HepG2 (cell line): ENCODE data around the gene EFNA2. TPM values are rescaled to one million over a fixed set of nuclear protein-coding genes. Genes with fewer than 3 reads are reported as not detected.

Experiments used
- AHR ChIP-seq: IDR thresholded peaks from 2 replicates; pipeline ENCODE4 v1.6.1; 2018; ENCODE audit warnings: missing genetic modification reagents, missing compliant biosample characterization
- DR1 ChIP-seq: sonication (generic); formaldehyde crosslinking; IDR thresholded peaks from 2 replicates; pipeline ENCODE4 v1.8.0; 2021; ENCODE audit warnings: mild to moderate bottlenecking, missing genetic modification reagents, inconsistent platforms
- FOXA1 ChIP-seq, 2 experiments: fragments of 450-650 bp in 1 of 2; sonication (generic) in 1 of 2; formaldehyde crosslinking in 1 of 2; IDR thresholded peaks; 2 replicates each; pipeline versions ENCODE4 v1.4.0 to v1.6.1; 2016 to 2020; ENCODE audit warnings: missing genetic modification reagents in 1 of 2
- HOXA5 ChIP-seq: sonication (generic); formaldehyde crosslinking; IDR thresholded peaks from 2 replicates; pipeline ENCODE4 v1.4.0; 2020; ENCODE audit warnings: missing genetic modification reagents
- NR2F1 ChIP-seq, 2 experiments: fragments of 450-650 bp in 1 of 2; formaldehyde crosslinking in 1 of 2; IDR thresholded peaks; 2 replicates each; pipeline versions ENCODE4 v1.5.0 to v1.6.1; 2016 to 2020; ENCODE audit warnings: mild to moderate bottlenecking in 1 of 2, missing compliant biosample characterization in 1 of 2, missing genetic modification reagents in 1 of 2, moderate library complexity in 1 of 2
- NR2F2 ChIP-seq: IDR thresholded peaks from 2 replicates; pipeline ENCODE4 v1.6.1; 2012; ENCODE audit warnings: low read depth, inconsistent platforms, borderline replicate concordance
- SPEN ChIP-seq: sonication (generic); formaldehyde crosslinking; IDR thresholded peaks from 2 replicates; pipeline ENCODE4 v1.5.1; 2020; ENCODE audit warnings: low read depth, mild to moderate bottlenecking, missing genetic modification reagents
- TCF7 ChIP-seq: sonication (generic); IDR thresholded peaks from 2 replicates; pipeline ENCODE4 v1.6.1; 2016; ENCODE audit warnings: antibody characterized with exemption, low read depth
- U2AF1 ChIP-seq: fragments of 200-400 bp; formaldehyde crosslinking; optimal IDR thresholded peaks from 2 replicates; pipeline ENCODE3; 2017; ENCODE audit warnings: mild to moderate bottlenecking, low read depth, low read length
- ZNF883 ChIP-seq: sonication (generic); formaldehyde crosslinking; IDR thresholded peaks from 2 replicates; pipeline ENCODE4 v1.5.1; 2020; ENCODE audit warnings: mild to moderate bottlenecking, missing genetic modification reagents; ENCODE audit errors: not compliant biosample characterization
- ZSCAN30 ChIP-seq: sonication (generic); formaldehyde crosslinking; IDR thresholded peaks from 2 replicates; pipeline ENCODE4 v1.5.0; 2020; ENCODE audit warnings: mild to moderate bottlenecking, missing genetic modification reagents
- polyA plus RNA-seq, 8 experiments: library from polyadenylated mRNA; depleted of rRNA in 3 of 8; stranded (reverse) in 7 of 8; unstranded in 1 of 8; fragments of >200 nt; fragmentation: Illumina TruSeq in 4 of 8; extraction: Trizol in 4 of 8; gene quantifications; 2 replicates each; pipeline versions ENCODE4 v1.2.1 to v1.2.3, GENCODE V29; 2011 to 2016; ENCODE audit warnings: low read depth in 4 of 8, missing spikeins in 1 of 8, mixed read lengths in 1 of 8; ENCODE audit not compliant: insufficient read depth in 1 of 8
- total RNA-seq, 5 experiments: library from RNA; depleted of rRNA; stranded (reverse); fragments of >200 nt; fragmentation: Illumina TruSeq; extraction: Trizol; gene quantifications; 2 replicates each; pipeline ENCODE4 v1.2.3, GENCODE V29; 2016; ENCODE audit warnings: low read depth in 1 of 5
- TF ChIP-seq, protein P1 (sequence below): sonication (generic); formaldehyde crosslinking; IDR thresholded peaks from 2 replicates; pipeline ENCODE4 v1.5.0; 2020; ENCODE audit warnings: missing genetic modification reagents
- TF ChIP-seq, protein P2 (sequence below): sonication (generic); formaldehyde crosslinking; IDR thresholded peaks from 2 replicates; pipeline ENCODE4 v1.9.0; 2021; ENCODE audit warnings: missing genetic modification reagents, borderline replicate concordance
- TF ChIP-seq, protein P3 (sequence below): sonication (generic); formaldehyde crosslinking; IDR thresholded peaks from 2 replicates; pipeline ENCODE4 v1.4.0; 2020; ENCODE audit warnings: missing genetic modification reagents, mild to moderate bottlenecking, borderline replicate concordance
- TF ChIP-seq, protein P4 (sequence below): sonication (generic); formaldehyde crosslinking; IDR thresholded peaks from 2 replicates; pipeline ENCODE4 v1.4.0; 2020; ENCODE audit warnings: missing genetic modification reagents
- TF ChIP-seq, protein P5 (sequence below): sonication (generic); formaldehyde crosslinking; IDR thresholded peaks from 2 replicates; pipeline ENCODE4 v1.4.0; 2020; ENCODE audit warnings: low read depth, missing genetic modification reagents
- TF ChIP-seq, protein P6 (sequence below): sonication (generic); formaldehyde crosslinking; IDR thresholded peaks from 2 replicates; pipeline ENCODE4 v1.4.0; 2020; ENCODE audit warnings: missing genetic modification reagents

EFNA2 gene
- total and polyA plus RNA-seq, 2 of the 13 experiments (the other 11 are each of a cell fraction or from before 2014, with no cell fraction given): 6.0 to 9.9 TPM

DNA sequence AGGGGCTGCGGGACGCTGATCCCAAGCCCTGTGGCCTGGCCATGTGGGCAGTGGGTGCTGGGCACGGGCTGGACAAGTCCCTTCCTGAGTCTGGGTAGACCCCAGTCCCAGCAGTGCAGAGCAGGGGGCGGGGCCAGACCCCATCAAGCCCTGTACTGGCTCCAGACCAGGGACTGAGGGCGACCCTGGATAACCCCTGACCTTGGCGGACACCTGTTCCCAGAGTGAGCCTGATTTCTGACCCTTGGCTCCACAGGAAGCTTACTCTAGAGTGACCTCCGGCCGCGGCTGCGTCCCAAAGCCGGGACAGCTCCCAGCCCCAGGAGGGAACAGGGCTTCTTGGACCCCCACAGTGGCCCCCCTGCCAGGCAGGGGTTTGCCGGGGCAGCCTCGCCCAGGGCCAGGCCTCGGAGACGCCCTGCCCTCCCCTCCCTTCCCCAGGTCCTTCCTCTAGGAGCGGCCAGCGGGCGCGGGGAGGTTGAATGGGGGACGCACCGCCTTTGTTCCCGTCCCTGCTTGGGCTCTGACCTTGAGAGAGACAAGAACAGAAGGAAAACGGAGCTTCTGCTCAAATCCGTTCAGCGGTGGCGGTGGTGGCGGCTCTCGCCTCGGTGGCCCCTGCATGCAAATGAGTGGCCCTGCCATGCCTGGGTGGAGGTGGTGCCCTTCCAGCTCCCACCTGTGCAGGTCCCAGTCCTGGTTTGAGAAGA is 2.3 kb upstream of the EFNA2 start (continued):
- TF ChIP-seq, protein P1, sequence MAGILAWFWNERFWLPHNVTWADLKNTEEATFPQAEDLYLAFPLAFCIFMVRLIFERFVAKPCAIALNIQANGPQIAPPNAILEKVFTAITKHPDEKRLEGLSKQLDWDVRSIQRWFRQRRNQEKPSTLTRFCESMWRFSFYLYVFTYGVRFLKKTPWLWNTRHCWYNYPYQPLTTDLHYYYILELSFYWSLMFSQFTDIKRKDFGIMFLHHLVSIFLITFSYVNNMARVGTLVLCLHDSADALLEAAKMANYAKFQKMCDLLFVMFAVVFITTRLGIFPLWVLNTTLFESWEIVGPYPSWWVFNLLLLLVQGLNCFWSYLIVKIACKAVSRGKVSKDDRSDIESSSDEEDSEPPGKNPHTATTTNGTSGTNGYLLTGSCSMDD: no peak
- TF ChIP-seq, protein P2, sequence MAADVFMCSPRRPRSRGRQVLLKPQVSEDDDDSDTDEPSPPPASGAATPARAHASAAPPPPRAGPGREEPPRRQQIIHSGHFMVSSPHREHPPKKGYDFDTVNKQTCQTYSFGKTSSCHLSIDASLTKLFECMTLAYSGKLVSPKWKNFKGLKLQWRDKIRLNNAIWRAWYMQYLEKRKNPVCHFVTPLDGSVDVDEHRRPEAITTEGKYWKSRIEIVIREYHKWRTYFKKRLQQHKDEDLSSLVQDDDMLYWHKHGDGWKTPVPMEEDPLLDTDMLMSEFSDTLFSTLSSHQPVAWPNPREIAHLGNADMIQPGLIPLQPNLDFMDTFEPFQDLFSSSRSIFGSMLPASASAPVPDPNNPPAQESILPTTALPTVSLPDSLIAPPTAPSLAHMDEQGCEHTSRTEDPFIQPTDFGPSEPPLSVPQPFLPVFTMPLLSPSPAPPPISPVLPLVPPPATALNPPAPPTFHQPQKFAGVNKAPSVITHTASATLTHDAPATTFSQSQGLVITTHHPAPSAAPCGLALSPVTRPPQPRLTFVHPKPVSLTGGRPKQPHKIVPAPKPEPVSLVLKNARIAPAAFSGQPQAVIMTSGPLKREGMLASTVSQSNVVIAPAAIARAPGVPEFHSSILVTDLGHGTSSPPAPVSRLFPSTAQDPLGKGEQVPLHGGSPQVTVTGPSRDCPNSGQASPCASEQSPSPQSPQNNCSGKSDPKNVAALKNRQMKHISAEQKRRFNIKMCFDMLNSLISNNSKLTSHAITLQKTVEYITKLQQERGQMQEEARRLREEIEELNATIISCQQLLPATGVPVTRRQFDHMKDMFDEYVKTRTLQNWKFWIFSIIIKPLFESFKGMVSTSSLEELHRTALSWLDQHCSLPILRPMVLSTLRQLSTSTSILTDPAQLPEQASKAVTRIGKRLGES: no peak
- no peak for TF ChIP-seq U2AF1
- no peak for TF ChIP-seq HOXA5 (CRISPR knock-in tag)
- 0 out of 2 replicates have a peak, but pooled peaks have one; percentile 12 for TF ChIP-seq DR1 (CRISPR knock-in tag)
- TF ChIP-seq, protein P3, sequence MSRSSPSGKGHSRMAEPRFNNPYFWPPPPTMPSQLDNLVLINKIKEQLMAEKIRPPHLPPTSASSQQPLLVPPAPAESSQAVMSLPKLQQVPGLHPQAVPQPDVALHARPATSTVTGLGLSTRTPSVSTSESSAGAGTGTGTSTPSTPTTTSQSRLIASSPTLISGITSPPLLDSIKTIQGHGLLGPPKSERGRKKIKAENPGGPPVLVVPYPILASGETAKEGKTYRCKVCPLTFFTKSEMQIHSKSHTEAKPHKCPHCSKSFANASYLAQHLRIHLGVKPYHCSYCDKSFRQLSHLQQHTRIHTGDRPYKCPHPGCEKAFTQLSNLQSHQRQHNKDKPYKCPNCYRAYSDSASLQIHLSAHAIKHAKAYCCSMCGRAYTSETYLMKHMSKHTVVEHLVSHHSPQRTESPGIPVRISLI (CRISPR knock-in tag): no peak
- peak; percentile 86 to 89 for TF ChIP-seq NR2F1 (CRISPR knock-in tag; IDR thresholded peaks at IDR 0.05)
- TF ChIP-seq SPEN: peak; percentile 60; the same call in 1 of the 2 replicates
- no peak for TF ChIP-seq ZNF883 (CRISPR knock-in tag)
- no peak for TF ChIP-seq AHR
- peak; percentile 18; the same call in 1 of the 2 replicates for TF ChIP-seq TCF7
- TF ChIP-seq, protein P4, sequence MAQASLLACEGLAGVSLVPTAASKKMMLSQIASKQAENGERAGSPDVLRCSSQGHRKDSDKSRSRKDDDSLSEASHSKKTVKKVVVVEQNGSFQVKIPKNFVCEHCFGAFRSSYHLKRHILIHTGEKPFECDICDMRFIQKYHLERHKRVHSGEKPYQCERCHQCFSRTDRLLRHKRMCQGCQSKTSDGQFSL (CRISPR knock-in tag): no peak
- TF ChIP-seq, protein P5, sequence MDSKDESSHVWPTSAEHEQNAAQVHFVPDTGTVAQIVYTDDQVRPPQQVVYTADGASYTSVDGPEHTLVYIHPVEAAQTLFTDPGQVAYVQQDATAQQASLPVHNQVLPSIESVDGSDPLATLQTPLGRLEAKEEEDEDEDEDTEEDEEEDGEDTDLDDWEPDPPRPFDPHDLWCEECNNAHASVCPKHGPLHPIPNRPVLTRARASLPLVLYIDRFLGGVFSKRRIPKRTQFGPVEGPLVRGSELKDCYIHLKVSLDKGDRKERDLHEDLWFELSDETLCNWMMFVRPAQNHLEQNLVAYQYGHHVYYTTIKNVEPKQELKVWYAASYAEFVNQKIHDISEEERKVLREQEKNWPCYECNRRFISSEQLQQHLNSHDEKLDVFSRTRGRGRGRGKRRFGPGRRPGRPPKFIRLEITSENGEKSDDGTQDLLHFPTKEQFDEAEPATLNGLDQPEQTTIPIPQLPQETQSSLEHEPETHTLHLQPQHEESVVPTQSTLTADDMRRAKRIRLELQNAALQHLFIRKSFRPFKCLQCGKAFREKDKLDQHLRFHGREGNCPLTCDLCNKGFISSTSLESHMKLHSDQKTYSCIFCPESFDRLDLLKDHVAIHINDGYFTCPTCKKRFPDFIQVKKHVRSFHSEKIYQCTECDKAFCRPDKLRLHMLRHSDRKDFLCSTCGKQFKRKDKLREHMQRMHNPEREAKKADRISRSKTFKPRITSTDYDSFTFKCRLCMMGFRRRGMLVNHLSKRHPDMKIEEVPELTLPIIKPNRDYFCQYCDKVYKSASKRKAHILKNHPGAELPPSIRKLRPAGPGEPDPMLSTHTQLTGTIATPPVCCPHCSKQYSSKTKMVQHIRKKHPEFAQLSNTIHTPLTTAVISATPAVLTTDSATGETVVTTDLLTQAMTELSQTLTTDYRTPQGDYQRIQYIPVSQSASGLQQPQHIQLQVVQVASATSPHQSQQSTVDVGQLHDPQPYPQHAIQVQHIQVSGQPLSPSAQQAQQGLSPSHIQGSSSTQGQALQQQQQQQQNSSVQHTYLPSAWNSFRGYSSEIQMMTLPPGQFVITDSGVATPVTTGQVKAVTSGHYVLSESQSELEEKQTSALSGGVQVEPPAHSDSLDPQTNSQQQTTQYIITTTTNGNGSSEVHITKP (CRISPR knock-in tag): no peak
- peak; percentile 93 for TF ChIP-seq NR2F2
- TF ChIP-seq ZSCAN30 (CRISPR knock-in tag): no peak
- TF ChIP-seq FOXA1 (IDR thresholded peaks at IDR 0.05): no peak
- no peak for TF ChIP-seq FOXA1 (CRISPR knock-in tag; IDR thresholded peaks at IDR 0.05)
- TF ChIP-seq, protein P6, sequence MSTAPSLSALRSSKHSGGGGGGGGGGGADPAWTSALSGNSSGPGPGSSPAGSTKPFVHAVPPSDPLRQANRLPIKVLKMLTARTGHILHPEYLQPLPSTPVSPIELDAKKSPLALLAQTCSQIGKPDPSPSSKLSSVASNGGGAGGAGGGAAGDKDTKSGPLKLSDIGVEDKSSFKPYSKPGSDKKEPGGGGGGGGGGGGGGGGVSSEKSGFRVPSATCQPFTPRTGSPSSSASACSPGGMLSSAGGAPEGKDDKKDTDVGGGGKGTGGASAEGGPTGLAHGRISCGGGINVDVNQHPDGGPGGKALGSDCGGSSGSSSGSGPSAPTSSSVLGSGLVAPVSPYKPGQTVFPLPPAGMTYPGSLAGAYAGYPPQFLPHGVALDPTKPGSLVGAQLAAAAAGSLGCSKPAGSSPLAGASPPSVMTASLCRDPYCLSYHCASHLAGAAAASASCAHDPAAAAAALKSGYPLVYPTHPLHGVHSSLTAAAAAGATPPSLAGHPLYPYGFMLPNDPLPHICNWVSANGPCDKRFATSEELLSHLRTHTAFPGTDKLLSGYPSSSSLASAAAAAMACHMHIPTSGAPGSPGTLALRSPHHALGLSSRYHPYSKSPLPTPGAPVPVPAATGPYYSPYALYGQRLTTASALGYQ: peak; percentile 35; the same call in 1 of the 2 replicates
